ENCODE measurements around the gene CALY.
"Not testable (repeated sequence)": the region's sequence is repeated elsewhere in the genome, so short reads cannot be mapped to it uniquely, and the experiment has no call there.

Gene CALY

DNA sequence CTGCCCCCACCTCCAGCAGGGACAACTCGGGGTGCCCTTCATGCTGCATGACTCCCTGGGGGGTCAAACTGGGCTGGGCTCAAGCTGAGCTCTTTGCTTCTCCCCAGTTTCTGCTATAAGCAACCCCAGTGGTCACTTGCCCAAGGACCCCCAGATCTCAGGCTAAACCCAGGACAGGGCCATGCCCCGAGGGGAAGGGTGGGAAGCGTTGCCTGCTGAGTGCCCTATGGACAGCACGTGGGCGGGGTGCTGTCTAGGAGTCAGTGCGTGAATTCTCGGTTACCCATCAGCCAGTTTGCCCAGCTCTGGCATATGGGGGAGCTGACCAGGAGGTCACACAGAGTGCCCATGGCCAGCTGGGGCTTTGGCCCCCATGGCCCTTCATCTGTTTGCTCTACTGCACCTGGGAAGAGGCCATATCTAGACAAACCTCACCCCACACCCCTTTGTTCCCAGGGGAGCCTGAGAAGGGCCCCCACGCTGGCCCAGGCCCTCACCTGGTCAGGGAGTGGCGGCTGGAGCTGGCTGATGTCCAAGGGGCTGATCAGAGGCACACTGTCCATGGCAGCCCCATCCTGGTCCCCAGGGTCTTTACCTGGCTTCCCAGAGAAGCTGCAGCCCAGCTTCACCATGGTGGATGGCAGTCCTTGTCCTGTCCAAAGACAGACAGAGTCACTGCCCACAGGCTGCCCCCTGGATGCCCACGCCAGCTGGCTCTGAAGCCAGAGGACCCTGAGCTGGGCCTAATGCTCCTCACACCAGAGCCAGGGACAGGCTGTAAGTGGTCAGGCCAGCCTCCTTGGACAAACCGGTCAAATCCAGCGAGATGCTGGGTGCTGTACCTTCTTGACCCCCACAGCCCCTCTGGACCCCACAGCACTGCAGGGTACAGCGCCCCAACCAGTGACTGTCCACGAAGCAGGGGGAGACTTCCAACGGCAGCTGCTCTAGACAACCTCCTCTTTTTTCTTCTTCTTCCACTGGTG lies 8.0 kb downstream of the CALY start:
- FAIRE-seq, result no peak

- no peak for FAIRE-seq
Observed at GRCh38 chr10:133327651-133328357, 8.9 kb downstream of the CALY start.

DNA sequence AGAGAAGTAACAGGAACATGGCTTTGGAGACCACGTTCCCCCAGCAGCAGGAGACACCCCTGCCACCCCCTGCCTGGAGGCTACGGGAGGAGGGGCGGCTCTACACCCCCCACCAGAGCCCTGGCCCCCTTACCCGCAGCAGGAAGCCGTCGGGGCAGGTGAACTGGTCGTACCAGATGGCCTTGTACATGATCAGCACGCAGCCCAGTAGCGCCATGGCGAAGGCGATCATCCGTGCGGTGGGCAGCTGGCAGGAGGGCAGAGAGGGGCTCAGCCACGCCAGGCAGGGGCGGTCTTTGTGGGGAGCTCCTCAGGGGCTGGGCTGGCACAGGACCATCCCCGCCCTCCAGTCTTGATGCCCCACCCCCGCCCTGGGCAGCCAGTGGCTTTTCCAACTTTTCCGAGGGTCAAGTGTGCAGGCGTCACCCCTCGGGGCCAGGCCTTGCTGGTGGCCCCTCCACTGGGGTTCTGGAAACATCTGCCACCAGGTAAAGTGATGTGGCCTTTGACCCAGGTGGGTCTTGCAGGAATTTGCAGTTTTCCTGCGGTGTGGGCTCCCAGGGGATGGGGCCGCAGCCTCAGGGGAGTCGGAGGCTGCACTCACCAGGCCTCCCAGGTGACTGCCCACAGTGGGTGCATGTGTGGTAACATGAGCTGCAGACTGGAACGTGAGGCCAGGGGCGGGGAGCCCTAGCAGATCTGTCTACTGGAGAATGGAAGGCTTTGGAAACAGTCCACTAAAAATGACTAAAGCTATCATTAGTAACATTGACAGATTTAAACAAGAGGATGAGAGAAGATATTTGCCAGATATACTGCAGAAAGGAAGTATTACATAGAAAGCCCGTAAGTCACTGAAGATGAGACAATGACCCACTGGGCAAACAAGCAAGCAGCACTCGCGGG lies 9.7 kb downstream of the CALY start:
- no peak for FAIRE-seq

DNA sequence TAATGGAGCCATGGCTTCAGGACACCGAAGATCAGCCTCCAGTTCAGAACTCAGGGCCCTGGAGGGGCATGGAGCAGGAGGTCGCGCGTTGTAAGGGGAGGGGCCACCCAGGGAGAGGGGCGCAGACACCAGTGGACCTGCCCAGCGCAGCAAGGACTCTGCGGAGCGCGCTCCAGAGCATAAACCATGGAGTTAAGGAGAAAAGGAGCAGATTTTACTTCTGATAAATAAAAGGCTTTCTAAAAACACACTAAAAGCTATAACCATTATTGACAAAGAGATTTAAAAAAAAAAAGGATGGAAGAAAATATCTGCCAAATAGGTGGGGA lies 10.5 kb downstream of the CALY start:
- FAIRE-seq, result no peak

DNA sequence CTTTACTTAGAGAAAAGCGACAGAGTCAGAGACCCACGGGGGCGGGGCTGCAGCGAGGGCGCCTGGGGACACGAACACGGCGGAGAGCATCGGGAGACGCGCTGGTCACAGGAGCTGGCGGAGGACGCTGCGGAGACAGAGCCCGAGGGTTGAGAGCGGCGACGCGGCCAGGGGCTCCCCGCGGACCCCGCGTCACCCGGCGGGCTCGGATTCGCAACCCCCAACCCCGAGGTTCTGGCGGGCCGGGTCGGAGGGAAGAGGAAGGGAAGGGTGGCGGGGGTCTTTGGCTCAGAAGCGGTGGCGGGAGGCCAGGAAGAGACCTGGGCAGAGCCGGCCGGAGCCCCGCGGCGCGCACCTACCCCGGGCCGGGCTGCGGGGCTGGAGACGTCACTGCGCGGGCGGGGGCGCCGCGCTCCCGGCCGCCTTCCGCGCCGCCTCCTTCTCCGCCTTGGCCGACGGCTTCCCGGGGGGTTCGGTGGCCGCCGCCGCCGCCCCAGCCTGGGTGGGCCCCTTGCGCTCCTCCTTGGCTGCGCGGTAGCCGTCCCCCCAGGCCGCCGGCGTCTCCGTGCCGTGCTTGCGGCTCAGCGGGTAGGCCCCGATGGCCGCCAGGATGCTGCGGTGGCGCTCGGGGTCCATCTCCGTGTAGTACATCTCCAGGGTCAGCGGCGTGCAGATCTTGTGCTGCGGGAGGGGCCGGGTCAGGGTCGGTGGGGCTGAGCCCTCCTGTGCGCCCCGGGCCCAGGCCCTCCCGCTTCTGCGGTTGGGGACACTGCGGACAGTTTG lies 11.1 kb downstream of the CALY start:
- no peak for FAIRE-seq

GRCh38 chr10:133324857-133325260 lies 11.8 kb downstream of the CALY start:
- no peak for FAIRE-seq

DNA sequence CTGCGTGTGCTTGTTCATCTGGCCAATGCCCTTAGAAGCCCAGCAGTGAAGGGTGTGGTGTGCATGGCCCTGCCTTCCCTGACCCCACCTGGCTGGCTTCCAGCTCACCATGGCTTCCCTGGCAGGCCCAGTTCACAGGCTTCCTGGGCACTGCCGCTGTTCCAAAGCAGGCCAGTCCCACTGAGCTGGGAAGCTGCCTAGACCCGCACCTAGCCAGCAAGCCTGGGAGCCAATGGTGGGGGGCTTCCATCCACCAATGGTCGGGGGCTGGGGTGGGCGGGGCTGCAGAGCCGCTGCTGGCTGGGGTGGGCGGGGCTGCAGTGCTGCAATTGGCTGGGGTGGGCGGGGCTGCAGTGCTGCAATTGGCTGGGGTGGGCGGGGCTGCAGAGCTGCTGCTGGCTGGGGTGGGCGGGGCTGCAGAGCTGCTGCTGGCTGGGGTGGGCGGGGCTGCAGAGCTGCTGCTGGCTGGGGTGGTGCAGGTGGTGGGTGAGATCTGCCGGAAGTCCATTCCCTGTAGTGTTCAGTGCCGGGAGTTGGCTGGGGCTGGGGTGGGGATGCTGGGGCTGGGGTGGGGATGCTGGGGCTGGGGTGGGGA lies 12.4 kb downstream of the CALY start:
- no peak for FAIRE-seq

DNA sequence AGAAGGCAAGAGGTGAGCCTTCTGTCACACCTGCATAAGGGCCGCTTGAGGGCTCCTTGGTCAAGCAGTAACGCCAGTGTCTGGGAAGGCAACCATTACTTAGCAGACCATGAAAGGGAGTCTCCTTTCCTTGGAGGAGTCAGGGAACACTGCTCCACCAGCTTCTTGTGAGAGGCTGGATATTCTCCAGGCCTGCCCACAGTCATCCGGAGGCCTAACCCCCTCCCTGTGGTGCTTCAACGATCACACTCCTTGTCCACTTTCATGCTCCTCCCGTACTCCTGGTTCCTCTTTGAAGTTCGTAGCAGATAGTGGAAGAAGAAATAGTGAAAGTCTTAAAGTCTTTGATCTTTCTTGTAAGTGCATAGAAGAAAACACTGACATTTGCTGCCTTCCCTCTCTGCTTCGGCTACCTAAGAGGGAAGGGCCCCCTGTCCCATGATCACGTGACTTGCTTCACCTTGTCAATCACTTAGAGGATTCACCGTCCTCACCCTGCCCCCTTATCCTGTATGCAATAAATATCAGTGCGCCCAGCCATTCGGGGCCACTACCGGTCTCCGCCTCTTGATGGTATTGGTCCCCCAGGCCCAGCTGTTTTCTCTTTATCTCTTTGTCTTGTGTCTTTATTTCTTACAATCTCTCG lies 14.5 kb downstream of the CALY start:
- not testable (repeated sequence) for FAIRE-seq

GRCh38 chr10:133320852-133321422 lies 15.8 kb downstream of the CALY start:
- not testable (repeated sequence) for FAIRE-seq

DNA sequence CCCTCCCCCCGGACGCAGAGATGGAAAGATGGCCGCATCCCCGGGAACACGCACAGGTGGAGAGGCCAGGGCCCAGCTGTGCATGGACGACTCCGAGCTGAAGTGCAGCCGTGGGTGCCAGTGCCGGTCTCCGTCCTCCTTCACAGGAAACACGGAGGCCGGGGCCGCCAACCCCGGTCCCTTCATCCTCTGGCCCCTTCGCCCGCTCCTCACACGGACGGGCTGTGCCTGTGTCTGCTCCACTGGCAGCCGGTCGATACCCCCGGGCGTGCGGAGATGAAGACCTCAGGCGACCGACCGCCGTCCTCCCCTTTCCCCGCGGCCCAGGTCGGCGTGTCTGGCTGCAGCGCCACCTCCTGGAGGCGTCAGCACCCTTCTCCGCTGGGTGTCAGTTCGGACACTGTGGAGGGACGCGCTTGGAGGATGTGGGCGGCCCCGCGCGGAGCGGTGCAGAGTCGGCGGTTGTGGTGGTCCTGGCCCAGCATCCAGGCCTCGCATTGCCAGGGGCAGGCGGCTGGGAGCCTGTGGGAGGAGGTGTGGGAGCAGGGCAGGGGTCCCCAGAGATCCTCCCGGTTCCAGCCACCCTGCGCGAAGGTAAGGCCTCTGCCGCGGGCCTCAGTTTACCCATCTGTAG lies 18.1 kb downstream of the CALY start:
- no peak for FAIRE-seq

- FAIRE-seq, result no peak
Observed at GRCh38 chr10:133316732-133317131, 20.0 kb downstream of the CALY start.

GRCh38 chr10:133316266-133316665 lies 20.4 kb downstream of the CALY start:
- no peak for FAIRE-seq

- FAIRE-seq, result no peak
Observed at GRCh38 chr10:133315847-133316246, 20.8 kb downstream of the CALY start.

GRCh38 chr10:133314911-133315310 lies 21.8 kb downstream of the CALY start:
- no peak for FAIRE-seq

DNA sequence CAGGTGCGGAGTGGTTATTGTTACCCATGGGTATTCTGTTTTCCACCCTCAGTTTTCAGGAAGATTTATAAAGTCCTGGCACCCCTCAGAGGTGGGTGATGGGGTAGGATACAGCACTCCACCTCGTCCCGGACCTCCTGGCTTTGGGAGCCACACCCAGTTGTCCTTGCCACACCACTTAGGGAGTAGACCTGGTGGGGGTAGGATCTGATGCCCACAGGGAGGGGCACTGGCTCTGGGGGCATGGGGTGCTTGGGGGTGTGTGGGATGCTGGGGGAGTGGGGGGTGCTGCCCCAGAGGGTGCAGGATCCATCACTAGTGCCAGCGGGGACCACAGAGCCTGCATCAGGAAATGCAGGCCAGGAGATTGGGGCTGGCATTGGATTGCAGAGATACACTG lies 23.5 kb downstream of the CALY start:
- no peak for FAIRE-seq

GRCh38 chr10:133312769-133313145 lies 23.9 kb downstream of the CALY start:
- FAIRE-seq, result no peak

- FAIRE-seq, result no peak
Observed at GRCh38 chr10:133312016-133312768, 24.5 kb downstream of the CALY start.

DNA sequence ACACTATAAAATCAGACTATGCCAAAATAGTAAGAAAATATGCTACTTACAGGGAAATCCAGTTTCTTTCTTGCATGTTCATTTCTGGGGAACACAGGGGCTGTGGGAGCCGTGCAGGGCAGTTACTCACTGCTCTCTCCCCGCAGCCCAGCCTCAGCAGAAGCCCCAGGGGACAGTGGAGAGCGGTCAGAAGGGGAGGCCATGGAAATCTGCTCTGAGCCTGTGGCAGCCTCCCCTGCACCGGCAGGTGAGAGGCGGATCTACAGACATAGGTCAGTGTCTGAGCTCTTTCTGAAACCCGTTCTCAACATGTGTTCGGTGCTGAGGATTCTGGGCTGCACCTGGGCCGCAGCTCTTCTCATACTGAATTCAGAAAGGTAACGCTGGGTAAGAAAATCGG lies 25.1 kb downstream of the CALY start:
- FAIRE-seq, result no peak

DNA sequence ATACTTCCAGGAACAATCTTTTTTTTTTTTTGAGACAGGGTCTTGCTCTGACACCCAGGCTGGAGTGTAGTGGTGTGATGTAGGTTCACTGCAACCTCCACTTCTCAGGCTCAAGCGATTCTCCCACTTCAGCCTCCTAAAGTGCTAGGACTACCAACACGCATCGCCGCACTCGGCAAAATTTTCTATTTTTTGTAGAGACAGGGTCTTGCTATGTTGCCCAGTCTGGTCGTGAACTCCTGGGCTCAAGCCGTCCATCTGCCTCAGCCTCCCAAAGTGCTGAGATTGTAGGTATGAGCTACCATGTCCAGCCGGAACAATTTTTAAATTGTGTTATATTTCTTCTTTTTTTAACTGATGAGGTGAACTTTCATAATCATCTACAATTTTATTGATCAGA lies 25.9 kb downstream of the CALY start:
- FAIRE-seq, result no peak

GRCh38 chr10:133310399-133310755 lies 26.3 kb downstream of the CALY start:
- no peak for FAIRE-seq

Data from colon (tissue), 2 donors.